SIG-M5 treated with dmso at 0.1 percent for 504 hours (cell line): ENCODE measurements around the gene DAD1.
"Not testable (repeated sequence)": the region's sequence is repeated elsewhere in the genome, so short reads cannot be mapped to it uniquely, and the experiment has no call there.

Experiments
- DNase-seq: peaks from one replicate; lab custom pipeline; 2025; ENCODE audit not compliant: unreplicated experiment; lab: John Stamatoyannopoulos, UW

DAD1 gene

DNA sequence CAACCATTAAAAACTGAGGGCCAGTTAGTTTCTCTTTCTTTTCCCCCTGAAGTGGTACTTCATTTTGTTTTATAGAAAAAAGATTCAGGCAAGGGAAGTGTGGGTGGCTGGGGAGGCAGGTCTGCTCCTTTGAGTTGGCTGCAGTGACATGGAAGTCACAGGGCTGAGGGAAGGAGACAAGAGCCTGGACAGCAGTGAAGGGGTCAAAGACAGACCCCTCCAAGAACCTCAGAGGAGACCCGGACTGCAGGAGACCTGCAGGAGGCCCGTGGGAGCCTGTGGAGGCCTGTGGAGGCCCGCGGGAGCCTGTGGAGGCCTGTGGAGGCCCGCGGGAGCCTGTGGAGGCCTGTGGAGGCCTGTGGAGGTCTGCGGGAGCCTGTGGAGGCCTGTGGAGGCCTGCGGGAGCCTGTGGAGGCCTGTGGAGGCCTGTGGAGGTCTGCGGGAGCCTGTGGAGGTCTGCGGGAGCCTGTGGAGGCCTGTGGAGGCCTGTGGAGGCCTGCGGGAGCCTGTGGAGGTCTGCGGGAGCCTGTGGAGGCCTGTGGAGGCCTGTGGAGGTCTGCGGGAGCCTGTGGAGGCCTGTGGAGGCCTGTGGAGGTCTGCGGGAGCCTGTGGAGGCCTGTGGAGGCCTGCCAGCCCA, 35.0 kb downstream of the DAD1 start:
- DNase-seq: not testable (repeated sequence)

DNA sequence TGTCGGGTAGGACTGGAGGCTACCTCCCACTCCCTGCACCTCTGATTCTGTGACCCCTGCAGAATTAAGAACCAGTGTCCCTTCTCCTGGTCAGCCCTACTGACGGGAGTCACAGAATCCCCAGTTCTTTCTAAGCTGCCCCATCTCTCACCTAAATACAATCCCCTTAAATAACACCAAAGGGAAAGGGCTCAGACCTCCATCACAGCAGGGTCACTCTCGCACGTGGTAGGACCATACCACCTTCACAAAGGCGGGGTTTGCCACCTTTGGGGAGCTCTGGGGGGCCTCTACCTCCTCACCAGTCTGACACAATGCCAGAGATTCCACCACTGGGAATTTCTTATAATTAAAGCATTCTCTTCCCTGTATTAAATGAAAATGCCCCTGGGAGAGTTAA, 35.6 kb downstream of the DAD1 start:
- no peak for DNase-seq

DNA sequence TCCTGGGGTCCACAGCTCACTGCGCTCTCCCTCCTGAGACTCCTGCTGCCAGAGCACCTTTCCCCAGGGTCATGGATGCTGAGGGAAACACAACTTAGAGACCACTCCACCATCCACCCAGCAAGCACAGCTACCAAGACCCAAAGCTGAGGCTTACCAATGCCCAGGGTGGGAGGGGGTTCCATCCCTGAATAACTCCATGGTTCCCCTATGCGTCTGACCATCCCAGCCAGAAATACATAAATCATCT, 36.3 kb downstream of the DAD1 start:
- DNase-seq: no peak

DNA sequence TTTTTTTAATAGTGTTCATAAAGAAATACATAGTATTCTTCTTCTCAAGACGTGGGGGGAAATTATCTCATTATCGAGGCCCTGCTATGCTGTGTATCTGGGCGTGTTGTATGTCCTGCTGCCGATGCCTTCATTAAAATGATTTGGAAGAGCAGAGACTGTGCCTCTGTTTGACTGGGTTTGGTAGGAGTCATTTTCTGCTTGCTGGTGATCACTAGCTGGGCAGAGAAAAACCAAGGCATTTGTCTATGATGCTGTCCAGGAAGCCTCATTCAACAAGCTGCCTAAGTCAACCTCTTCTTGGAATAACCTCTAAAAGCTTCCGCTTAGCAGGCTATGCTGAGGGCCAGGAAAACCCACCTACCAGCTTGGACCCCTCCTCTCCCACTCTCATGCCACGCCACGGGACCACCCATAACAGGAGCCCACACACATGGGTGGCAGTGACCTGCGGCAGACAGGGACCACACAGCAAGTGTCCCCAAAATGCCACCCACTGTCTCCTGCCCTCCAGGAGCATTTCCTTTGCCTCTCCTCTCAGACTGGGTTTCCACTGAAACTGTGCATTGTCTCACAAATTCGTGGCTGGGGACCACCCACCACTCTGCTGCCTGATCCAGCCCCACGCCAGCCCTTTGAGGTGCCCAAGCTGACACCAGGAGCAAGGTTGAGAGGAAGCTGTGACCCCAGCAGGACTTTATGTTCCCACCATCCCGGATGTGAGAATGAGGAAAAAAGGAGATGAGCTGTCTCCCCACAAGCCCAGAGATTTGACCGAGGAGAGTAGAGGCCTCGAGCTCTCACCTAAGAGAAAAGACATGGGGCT, 36.8 kb downstream of the DAD1 start:
- no peak for DNase-seq

DNA sequence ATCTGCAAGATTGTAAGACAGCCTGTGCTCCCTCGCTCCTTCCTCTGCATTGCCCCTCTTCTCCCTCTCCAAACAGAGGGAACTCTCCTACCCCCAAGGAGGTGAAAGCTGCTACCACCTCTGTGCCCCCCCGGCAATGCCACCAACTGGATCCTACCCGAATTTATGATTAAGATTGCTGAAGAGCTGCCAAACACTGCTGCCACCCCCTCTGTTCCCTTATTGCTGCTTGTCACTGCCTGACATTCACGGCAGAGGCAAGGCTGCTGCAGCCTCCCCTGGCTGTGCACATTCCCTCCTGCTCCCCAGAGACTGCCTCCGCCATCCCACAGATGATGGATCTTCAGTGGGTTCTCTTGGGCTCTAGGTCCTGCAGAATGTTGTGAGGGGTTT, 37.4 kb downstream of the DAD1 start:
- peak; percentile 36 for DNase-seq

DNA sequence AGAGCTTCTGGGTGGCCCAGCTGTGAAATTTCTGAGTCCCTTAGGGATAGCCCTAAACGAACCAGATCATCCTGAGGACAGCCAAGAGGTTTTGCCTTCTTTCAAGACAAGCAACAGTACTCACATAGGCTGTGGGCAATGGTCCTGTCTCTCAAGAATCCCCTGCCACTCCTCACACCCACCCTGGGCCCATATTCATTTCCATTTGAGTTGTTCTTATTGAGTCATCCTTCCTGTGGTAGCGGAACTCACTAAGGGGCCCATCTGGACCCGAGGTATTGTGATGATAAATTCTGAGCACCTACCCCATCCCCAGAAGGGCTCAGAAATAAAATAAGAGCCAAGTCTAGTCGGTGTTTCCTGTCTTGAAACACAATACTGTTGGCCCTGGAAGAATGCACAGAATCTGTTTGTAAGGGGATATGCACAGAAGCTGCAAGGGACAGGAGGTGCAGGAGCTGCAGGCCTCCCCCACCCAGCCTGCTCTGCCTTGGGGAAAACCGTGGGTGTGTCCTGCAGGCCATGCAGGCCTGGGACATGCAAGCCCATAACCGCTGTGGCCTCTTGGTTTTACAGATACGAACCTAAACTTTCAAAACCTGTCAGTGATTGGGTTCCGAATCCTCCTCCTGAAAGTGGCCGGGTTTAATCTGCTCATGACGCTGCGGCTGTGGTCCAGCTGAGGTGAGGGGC, 38.9 kb downstream of the DAD1 start:
- DNase-seq: peak; percentile 62

DNA sequence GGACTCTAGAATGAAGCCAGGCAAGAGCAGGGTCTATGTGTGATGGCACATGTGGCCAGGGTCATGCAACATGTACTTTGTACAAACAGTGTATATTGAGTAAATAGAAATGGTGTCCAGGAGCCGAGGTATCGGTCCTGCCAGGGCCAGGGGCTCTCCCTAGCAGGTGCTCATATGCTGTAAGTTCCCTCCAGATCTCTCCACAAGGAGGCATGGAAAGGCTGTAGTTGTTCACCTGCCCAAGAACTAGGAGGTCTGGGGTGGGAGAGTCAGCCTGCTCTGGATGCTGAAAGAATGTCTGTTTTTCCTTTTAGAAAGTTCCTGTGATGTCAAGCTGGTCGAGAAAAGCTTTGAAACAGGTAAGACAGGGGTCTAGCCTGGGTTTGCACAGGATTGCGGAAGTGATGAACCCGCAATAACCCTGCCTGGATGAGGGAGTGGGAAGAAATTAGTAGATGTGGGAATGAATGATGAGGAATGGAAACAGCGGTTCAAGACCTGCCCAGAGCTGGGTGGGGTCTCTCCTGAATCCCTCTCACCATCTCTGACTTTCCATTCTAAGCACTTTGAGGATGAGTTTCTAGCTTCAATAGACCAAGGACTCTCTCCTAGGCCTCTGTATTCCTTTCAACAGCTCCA, 39.6 kb downstream of the DAD1 start:
- DNase-seq: no peak

DNA sequence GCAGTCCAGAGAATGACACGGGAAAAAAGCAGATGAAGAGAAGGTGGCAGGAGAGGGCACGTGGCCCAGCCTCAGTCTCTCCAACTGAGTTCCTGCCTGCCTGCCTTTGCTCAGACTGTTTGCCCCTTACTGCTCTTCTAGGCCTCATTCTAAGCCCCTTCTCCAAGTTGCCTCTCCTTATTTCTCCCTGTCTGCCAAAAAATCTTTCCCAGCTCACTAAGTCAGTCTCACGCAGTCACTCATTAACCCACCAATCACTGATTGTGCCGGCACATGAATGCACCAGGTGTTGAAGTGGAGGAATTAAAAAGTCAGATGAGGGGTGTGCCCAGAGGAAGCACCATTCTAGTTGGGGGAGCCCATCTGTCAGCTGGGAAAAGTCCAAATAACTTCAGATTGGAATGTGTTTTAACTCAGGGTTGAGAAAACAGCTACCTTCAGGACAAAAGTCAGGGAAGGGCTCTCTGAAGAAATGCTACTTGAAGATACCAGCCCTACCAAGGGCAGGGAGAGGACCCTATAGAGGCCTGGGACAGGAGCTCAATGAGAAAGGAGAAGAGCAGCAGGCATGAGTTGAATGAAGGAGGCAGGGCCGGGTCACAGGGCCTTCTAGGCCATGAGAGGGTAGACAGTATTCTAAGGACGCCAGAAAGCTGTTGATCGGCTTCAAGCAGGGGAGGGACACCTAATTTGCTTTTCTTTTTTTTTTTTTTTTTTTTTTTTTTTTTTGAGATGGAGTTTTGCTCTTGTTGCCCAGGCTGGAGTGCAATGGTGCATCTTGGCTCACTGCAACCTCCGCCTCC, 40.9 kb downstream of the DAD1 start:
- no peak for DNase-seq

DNA sequence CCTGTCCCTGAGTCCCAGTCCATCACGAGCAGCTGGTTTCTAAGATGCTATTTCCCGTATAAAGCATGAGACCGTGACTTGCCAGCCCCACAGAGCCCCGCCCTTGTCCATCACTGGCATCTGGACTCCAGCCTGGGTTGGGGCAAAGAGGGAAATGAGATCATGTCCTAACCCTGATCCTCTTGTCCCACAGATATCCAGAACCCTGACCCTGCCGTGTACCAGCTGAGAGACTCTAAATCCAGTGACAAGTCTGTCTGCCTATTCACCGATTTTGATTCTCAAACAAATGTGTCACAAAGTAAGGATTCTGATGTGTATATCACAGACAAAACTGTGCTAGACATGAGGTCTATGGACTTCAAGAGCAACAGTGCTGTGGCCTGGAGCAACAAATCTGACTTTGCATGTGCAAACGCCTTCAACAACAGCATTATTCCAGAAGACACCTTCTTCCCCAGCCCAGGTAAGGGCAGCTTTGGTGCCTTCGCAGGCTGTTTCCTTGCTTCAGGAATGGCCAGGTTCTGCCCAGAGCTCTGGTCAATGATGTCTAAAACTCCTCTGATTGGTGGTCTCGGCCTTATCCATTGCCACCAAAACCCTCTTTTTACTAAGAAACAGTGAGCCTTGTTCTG, 41.6 kb downstream of the DAD1 start:
- DNase-seq: no peak

DNA sequence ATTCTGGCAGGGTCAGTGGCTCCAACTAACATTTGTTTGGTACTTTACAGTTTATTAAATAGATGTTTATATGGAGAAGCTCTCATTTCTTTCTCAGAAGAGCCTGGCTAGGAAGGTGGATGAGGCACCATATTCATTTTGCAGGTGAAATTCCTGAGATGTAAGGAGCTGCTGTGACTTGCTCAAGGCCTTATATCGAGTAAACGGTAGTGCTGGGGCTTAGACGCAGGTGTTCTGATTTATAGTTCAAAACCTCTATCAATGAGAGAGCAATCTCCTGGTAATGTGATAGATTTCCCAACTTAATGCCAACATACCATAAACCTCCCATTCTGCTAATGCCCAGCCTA, 42.3 kb downstream of the DAD1 start:
- no peak for DNase-seq

DNA sequence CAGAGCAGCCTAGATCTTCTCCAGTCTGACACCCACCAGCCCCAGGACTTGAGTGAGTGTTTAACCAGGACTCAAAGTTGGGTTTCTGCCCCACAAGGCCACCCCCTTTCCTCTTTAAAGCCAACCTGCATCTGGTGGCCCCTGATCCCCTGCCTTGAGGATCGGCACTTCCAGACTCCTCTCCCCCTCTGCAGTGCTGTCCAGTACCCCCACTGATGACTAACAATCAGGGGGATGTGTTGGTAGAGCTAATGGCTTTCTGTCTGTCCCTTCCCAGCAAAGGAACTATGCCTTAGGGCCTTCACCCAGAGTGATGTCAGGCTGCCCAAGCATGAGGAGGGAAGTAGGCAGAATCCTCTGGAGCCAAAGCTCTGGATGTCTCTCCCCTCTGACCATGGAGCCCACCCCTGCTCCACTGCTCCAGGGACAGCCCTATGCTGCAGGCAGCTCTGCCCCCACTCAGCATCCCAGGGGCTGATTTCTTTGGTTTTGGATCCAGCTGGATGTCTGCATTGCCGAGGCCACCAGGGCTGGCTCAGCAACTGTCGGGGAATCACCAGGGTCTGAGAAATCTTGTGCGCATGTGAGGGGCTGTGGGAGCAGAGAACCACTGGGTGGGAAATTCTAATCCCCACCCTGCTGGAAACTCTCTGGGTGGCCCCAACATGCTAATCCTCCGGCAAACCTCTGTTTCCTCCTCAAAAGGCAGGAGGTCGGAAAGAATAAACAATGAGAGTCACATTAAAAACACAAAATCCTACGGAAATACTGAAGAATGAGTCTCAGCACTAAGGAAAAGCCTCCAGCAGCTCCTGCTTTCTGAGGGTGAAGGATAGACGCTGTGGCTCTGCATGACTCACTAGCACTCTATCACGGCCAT, 42.9 kb downstream of the DAD1 start:
- no peak for DNase-seq

DNA sequence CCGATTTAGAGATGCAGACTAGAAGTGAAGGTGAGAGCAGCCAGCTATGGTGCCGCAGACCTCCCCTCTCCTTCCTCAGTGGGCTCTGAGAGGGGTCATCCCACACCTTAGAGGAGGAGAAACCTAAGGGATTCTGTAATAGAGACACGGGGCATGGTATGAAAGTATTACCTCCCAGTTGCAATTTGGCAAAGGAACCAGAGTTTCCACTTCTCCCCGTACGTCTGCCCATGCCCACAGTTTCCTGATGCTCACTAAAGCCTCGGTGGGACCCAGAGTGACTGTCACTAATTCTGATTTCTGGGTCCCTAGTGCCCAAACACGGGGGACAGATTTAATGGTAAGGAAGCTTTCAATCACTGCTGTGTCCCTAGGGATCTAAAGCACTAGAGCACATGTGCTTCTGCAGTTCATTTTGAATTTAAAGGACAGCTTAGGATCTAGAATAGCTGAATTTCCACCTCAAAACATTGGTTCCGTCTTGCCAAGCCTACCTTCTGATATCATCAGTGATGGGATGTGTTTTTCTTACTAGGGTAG, 44.1 kb downstream of the DAD1 start:
- DNase-seq: no peak

DNA sequence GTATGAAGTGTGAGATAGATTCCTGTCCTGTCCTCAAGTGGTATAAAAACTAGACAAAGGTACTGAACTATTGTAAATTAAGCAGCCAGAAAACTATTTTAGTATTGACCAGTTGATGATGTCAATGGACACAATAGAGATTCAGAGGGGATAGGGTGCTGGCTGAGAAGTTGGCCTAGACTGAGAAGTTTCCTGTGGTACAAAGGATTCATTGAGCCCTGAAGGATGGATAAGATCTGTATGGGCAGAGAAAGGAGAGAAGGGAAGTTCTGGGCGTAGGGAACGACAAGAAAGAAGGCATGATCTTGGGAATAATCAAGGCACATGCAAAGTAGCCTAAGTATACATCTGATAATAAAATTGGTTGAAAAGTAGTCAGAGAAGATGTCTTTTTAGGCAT, 44.6 kb downstream of the DAD1 start:
- no peak for DNase-seq

DNA sequence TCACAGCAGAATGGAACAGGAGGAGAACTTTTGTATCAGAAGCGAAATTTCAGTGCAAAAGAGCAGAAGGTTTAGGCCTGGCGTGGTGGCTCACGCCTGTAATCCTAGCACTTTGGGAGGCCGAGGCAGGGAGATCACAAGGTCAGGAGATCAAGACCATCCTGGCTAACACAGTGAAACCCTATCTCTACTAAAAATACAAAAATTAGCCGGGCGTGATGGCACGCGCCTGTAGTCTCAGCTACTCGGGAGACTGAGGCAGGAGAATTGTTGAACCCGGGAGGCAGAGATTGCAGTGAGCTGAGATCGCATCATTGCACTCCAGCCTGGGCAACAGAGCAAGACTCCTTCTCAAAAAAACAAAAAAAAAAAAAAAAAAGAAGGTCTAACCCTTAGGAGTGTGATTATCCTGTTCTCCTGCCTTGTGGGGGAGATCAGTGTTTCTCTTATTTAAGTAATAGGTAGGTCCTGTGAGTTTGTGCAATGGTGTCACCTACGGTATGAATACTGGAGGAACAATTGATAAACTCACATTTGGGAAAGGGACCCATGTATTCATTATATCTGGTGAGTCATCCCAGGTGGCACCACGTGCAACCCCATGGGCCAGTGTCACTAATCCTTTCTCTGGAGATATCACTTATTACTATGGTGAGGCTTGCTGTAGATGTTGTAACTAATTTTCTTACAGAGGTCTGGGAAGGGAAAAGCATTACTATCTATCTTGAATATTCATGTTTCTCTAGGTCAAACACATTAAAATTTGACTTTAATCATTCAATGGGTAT, 45.3 kb downstream of the DAD1 start:
- not testable (repeated sequence) for DNase-seq

DNA sequence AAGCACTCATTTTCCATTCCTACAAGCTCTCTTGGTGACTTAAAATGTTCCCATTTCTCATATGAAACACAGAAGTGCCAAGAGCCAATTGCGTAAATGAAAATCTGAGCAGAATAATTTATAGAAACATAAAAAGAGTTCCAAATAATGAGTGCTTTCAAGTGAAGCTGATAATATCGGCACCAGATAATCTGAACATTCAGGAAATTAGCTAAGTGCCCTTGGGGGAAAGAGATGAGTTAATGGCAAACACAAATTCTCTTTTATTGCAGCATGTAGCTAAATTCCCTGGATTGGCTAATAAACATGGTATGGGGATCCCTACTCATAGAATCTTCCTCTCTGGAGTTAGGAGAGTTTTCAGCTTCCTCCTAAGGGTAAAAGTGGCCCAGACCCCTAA, 46.7 kb downstream of the DAD1 start:
- DNase-seq: no peak

DNA sequence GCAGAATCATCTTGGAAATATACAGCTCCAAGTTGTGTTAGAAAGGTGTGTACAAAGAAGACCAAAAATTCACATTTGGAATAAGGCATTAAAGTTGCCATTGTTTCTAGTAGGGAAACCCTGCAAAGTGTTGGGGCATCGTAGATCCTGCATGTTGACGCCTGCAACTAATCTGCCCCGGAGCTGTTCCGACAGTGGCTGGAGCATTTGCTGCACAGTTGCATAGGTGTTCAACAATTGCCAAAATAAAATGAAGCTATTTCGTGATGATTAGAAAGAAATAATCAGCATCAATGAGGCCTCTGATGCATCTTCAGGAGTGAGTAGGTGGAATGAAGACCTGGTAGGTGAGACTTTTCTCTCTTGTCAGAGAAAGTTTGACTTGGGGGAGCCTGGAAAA, 47.3 kb downstream of the DAD1 start:
- no peak for DNase-seq

DNA sequence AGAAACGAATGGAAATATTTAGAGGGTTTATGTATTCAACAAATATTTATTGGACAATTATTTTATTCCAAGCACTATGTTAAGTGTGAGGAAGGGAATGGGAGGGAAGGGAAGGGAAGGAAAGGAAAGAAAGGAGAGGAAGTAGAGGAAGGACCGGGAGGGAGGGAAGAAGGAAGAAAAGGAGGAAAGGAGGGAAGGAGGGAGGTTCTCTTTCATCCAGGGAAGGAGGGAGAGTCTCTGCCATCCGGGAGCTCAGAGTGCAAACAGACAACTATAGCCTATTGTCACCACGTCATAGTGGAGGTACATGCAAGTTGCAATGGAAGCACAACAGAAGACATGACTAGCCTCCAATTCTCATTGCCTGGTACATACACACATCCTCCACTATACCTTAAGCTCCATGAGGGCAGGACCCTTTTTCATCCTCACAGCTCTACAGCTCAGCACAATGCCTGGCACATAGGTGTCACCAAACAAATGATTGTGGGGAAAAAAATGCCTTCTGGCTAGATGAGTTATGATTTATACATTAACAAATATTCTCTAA, 48.1 kb downstream of the DAD1 start:
- no peak for DNase-seq

DNA sequence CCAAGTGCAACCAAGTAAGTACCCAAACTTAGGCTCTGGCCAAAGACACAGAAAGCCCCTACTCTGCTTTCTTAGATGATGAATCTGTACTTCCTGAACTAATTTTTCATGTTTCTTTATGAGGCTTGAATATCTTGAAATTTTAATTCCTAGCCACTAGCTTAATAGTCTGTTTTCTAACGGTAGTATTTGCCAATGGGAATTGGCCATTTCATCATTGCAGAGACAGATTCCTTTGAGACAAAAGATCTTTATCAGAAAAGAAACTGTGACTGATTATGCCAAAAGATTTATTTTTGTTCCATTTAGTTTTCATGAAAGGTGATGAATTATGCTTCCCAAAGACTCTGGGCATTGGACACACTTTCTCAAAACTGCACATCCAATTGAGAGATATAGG, 48.7 kb downstream of the DAD1 start:
- no peak for DNase-seq

DNA sequence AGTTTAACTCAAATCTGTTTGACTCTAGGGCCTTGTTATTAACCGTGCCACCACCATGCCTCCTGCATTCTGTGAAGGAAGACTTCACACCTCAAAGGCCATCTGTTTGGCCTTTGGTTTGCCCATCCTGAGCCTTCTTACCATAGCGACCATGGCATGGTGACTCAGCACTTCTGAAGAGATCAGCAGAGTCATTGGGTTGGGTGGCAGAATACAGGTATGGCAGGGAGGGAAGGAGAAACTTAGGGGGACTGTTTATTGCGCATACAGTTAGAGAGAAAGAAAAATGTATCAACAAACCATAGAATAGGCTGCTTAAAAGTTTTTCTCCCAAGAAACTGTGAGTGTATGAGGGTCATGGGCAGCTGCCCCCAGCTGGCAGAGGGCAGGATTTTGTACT, 49.2 kb downstream of the DAD1 start:
- no peak for DNase-seq
